IPS DF 6.9 (cell line): ENCODE results near the gene GLIPR1.
"Not testable (repeated sequence)": the region's sequence is repeated elsewhere in the genome, so short reads cannot be mapped to it uniquely, and the experiment has no call there.

Source experiments
- DNase-seq: peaks from one replicate; pipeline ENCODE4 v3.0.0-alpha.2; 2013; ENCODE audit warnings: low read depth, low spot score
- H3K27ac ChIP-seq: one replicate; pipeline ENCODE4 v1.5.1; 2013; ENCODE audit warnings: low read length, control low read depth
- H3K27me3 ChIP-seq: 2 replicates; pipeline ENCODE4 v1.6.1; 2013; ENCODE audit warnings: mild to moderate bottlenecking, low read length; ENCODE audit not compliant: control insufficient read depth, insufficient read depth
- H3K36me3 ChIP-seq: 2 replicates; pipeline ENCODE4 v1.6.1; 2013; ENCODE audit warnings: low read length; ENCODE audit not compliant: control insufficient read depth, insufficient read depth
- H3K4me1 ChIP-seq: 2 replicates; pipeline ENCODE4 v1.6.1; 2013; ENCODE audit warnings: low read length; ENCODE audit not compliant: control insufficient read depth, insufficient read depth
- H3K4me3 ChIP-seq: 2 replicates; pipeline ENCODE4 v1.5.1; 2013; ENCODE audit warnings: mild to moderate bottlenecking, low read length
- H3K9me3 ChIP-seq: 2 replicates; pipeline ENCODE4 v1.6.1; 2013; ENCODE audit warnings: low read length, inconsistent platforms; ENCODE audit not compliant: control insufficient read depth, insufficient read depth
- WGBS: extraction: QIAGEN DNeasy Blood & Tissue Kit; methylation state at CpG from one replicate; pipeline ENCODE4 v1.1.7; 2013; ENCODE audit warnings: mixed read lengths, missing lambda C conversion rate; ENCODE audit not compliant: insufficient read length, insufficient coverage; 5-methylcytosine and 5-hydroxymethylcytosine counted together

GLIPR1 gene

DNA sequence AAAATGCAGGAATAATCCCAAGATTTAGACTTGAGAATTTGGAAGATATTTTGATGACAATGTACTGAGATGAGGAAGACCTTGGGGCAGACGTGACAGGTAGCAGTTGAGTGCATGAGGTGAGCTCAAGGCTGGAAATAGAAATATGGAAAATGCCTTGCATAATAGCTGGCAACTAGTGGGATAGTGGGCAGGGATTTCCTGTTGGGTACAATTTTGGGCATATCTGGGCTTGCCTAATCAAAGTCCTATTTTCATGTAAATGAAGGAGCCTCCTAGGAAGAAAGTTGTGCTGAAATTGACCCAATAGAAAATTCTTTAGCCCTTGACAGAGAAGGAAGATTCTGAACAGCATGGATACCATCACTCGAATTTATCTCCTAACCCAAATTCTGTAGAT lies 6.4 kb upstream of the GLIPR1 start:
- Histone ChIP-seq H3K9me3 (no peaks in the 10 kb centered on the region), H3K36me3 (no peaks in the 10 kb centered on the region), H3K27ac (no peak overlapping the region), H3K27me3 (no peaks in the 10 kb centered on the region), H3K4me1 (no peaks in the 10 kb centered on the region), H3K4me3 (no peak overlapping the region)
- no peak for DNase-seq
- WGBS = no CpG with 5 or more reads among the region's 2 CpGs

DNA sequence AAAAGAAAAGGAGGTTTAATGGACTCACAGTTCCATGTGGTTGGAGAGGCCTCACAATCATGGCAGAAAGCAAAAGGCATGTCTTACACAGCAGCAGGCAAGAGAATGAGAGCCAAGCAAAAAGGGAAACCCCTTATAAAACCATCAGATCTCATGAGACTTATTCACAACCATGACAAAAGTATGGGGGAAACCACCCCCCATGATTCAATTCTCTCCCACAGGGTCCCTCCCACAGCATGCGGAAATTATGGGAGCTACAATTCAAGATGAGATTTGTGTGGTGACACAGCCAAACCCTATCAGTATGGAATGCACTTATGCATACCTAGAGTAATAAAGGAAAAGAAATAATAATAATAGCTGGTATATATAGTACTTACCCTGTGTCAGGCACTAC lies 4.5 kb upstream of the GLIPR1 start:
- H3K27ac ChIP-seq = no peak overlapping the region
- no peaks in the 10 kb centered on the region for H3K36me3 ChIP-seq
- H3K4me3 ChIP-seq = no peak overlapping the region
- peaks cover 2% of the 10 kb centered on the region; the same call in 1 of the 2 replicates for H3K4me1 ChIP-seq
- no CpG with 5 or more reads among the region's 1 CpG for WGBS
- no peak for DNase-seq
- H3K9me3 ChIP-seq = no peaks in the 10 kb centered on the region
- no peaks in the 10 kb centered on the region for H3K27me3 ChIP-seq

DNA sequence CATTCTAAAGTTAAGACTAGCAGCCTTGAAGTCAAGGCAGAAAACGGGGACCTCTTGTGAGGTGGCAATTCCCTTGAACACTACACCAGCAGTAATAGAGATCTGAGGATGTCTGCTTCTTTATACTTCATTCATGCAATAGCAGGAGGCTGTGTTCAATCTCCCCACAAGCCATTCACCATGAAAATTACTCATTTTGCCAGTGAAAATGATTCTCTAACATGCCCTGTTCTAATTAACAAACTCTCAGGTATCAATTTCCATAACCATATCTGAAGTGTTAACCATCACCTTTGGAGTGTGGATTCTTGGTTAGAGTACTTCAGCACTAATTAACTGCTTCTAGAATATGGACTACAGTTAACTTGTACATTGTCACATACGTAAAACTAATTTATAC lies 3.4 kb upstream of the GLIPR1 start:
- no peak for DNase-seq
- Histone ChIP-seq H3K27ac (no peak overlapping the region), H3K4me1 (peaks cover 2% of the 10 kb centered on the region; the same call in 1 of the 2 replicates), H3K4me3 (no peak overlapping the region), H3K9me3 (no peaks in the 10 kb centered on the region), H3K27me3 (no peaks in the 10 kb centered on the region), H3K36me3 (no peaks in the 10 kb centered on the region)
- WGBS = no CpG with 5 or more reads among the region's 2 CpGs

DNA sequence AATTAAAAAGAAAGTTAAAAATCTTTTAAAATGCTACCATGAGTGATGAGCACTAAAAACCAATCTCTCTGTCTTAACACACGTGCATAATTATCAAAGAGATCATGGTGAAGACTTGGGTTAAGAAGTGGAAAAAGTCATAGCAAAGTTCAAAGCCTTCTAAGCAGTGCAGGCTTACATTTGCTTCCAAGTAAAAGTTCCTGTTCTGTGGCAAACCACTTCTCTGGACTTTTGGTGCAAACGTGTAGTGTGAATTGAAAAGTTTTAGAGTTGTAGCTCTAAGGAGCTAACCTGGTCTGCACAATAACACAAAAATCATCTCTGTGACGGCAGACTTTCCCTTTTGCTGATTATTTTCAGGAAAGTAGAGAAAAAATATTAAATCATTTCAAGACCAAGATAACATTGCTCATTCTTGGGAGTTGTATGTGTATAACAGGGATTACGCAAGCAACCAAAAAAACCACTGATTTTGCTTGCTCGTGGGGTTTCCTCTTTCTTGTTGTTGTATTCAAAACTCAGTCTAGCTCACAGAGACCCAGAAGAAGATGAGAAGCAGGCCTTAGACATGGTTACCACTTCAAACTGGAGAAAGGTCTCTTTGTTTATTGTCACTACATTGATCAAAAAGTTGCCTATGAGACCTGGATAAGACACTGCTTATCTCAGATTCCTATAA lies 2.3 kb upstream of the GLIPR1 start:
- Histone ChIP-seq H3K27me3 (no peaks in the 10 kb centered on the region), H3K4me1 (peaks cover 2% of the 10 kb centered on the region; the same call in 1 of the 2 replicates), H3K27ac (no peak overlapping the region), H3K4me3 (no peak overlapping the region), H3K36me3 (no peaks in the 10 kb centered on the region), H3K9me3 (no peaks in the 10 kb centered on the region)
- no CpG with 5 or more reads among the region's 5 CpGs for WGBS
- no peak for DNase-seq

DNA sequence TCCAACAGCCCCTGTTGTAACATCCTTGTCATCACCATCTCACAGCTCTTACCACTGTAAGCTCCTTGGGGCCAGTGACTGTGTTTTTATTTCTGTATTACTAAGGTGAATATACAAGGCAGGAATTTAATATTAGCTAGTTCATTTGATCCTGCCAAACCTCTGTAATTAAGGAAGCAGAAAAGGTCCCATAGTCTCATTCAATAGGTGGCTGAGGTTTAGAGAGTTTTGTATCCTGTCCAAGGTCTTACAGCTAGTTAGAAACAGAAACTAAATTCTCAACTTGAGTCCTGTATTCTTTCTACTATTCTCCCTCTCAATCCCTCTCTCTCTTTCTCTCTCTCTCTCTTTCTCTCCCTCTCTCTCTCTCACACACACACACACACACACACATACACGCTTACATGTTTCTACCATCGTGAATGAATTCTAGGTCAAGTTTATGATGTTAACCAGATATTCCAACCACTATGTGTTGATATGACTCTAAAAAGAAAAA lies 543 bp upstream of the GLIPR1 start:
- Histone ChIP-seq H3K27me3 (no peaks in the 10 kb centered on the region), H3K4me1 (peaks cover 2% of the 10 kb centered on the region; the same call in 1 of the 2 replicates), H3K36me3 (no peaks in the 10 kb centered on the region), H3K27ac (no peak overlapping the region), H3K9me3 (no peaks in the 10 kb centered on the region), H3K4me3 (no peak overlapping the region)
- no CpG with 5 or more reads among the region's 2 CpGs for WGBS
- no peak for DNase-seq

DNA sequence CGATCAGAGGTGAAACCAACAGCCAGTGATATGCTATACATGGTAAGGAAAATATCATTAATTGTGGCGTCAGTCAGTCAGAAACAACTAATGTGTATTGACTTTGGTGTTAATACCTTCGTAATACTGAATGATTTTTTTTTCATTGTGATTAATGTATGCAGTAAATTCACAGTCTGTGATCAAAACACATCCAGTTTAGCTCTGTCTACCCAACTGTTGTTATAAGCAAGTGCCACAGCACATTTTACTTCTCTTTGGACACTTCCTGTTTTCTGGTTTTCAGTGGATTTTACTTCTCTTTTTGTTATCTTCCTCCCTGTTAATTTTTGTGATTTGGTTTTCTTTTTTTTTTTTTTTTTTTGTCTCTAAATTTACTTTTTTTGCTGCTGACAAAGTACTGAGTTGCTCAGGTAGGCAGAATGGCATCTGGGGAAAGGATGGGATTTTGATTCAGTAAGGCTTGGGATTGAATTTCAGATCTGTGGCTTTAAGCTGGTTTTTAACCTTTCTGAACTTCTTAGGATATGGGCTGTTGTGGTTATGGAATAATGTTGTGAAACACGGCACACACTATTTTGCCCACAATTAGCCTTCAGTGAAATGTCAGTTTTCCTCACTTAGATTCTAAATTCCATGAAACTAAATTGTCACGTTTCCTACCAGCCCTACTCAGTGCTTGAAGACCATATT lies 604 bp downstream of the GLIPR1 start:
- Histone ChIP-seq H3K27me3 (no peaks in the 10 kb centered on the region), H3K27ac (no peak overlapping the region), H3K36me3 (no peaks in the 10 kb centered on the region), H3K9me3 (no peaks in the 10 kb centered on the region), H3K4me1 (peaks cover 2% of the 10 kb centered on the region; the same call in 1 of the 2 replicates), H3K4me3 (no peak overlapping the region)
- WGBS = no CpG with 5 or more reads among the region's 5 CpGs
- DNase-seq = no peak

DNA sequence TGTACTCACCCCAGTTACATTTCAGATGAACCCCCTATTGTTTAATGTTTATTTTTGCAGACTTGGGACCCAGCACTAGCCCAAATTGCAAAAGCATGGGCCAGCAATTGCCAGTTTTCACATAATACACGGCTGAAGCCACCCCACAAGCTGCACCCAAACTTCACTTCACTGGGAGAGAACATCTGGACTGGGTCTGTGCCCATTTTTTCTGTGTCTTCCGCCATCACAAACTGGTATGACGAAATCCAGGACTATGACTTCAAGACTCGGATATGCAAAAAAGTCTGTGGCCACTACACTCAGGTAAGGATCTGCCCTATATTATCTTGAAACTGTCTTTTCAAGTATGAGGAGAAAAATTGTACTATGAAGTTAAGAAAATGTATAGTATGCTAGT lies 1.2 kb downstream of the GLIPR1 start:
- Histone ChIP-seq H3K4me1 (peaks cover 2% of the 10 kb centered on the region; the same call in 1 of the 2 replicates), H3K27me3 (no peaks in the 10 kb centered on the region), H3K4me3 (no peak overlapping the region), H3K9me3 (no peaks in the 10 kb centered on the region), H3K27ac (no peak overlapping the region), H3K36me3 (no peaks in the 10 kb centered on the region)
- no CpG with 5 or more reads among the region's 4 CpGs for WGBS
- no peak for DNase-seq

DNA sequence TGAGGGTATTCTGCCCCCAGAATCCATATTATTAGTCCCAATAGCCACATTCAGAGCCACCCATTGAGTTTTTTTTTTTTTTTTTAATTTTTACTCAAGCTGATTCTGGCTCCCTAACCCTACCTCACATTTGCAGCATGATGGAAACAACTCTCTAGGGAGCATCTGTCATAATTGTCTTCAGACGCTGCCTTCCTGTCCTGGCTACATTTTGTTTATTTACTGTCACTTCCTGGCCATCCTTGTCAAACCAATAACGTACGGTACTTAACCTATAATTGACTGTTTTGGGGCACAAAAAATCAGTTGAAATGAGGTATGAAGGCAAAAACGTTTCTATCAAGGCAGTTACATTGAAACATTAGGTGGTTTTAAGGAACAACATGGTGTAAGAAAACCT lies 2.1 kb downstream of the GLIPR1 start:
- DNase-seq = no peak
- H3K27ac ChIP-seq = no peak overlapping the region
- H3K36me3 ChIP-seq = no peaks in the 10 kb centered on the region
- H3K9me3 ChIP-seq = no peaks in the 10 kb centered on the region
- peaks cover 2% of the 10 kb centered on the region; the same call in 1 of the 2 replicates for H3K4me1 ChIP-seq
- H3K27me3 ChIP-seq = no peaks in the 10 kb centered on the region
- no peak overlapping the region for H3K4me3 ChIP-seq
- WGBS = no CpG with 5 or more reads among the region's 4 CpGs

DNA sequence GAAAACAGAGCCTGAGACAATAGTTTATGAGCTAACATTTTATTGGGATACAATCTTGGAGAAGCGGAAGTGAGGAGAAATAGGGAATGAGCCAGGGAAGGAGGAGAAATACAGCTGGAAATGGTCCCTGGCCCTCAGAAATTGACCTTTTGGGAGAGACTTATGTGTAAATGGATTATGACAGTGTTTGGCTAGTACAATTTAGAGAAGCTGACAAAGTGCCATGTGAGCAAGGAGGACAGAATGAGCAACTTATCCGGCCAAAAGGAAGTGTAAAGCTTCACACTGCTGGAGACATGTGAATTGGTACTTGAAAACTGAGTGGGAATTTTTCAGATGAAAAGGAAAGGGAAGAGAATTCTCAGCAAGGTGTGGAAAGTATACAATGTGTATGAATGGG lies 2.9 kb downstream of the GLIPR1 start:
- no peaks in the 10 kb centered on the region for H3K36me3 ChIP-seq
- no CpG with 5 or more reads among the region's 2 CpGs for WGBS
- peaks cover 2% of the 10 kb centered on the region; the same call in 1 of the 2 replicates for H3K4me1 ChIP-seq
- no peaks in the 10 kb centered on the region for H3K9me3 ChIP-seq
- H3K27me3 ChIP-seq = no peaks in the 10 kb centered on the region
- H3K4me3 ChIP-seq = no peak overlapping the region
- no peak for DNase-seq
- no peak overlapping the region for H3K27ac ChIP-seq

DNA sequence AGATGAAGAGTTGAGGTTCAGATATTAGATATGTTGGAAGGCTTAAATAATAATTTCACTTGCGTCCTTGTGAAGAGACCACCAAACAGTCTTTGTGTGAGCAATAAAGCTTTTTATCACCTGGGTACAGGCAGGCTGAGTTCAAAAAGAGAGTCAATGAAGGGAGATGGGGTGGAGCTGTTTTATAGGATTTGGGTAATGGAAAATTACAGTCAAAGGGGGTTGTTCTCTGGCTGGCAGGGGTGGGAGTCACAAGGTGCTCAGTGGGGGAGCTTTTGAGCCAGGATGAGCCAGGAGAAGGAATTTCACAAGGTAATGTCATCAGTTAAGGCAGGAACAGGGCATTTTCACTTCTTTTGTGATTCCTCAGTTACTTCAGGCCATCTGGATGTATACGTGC lies 3.9 kb downstream of the GLIPR1 start:
- WGBS = no CpG with 5 or more reads among the region's 2 CpGs
- not testable (repeated sequence) for H3K4me1 ChIP-seq, H3K36me3 ChIP-seq, H3K4me3 ChIP-seq, H3K27me3 ChIP-seq, DNase-seq, H3K9me3 ChIP-seq, H3K27ac ChIP-seq
